ENCODE results near the gene ITGA2B. TPM values are rescaled to one million over a fixed set of nuclear protein-coding genes. Genes with fewer than 3 reads are reported as not detected.
"Not testable (repeated sequence)": the region's sequence is repeated elsewhere in the genome, so short reads cannot be mapped to it uniquely, and the experiment has no call there.

ITGA2B gene
- total RNA-seq, 1 donor from 2014 or later = 1.1 TPM

DNA sequence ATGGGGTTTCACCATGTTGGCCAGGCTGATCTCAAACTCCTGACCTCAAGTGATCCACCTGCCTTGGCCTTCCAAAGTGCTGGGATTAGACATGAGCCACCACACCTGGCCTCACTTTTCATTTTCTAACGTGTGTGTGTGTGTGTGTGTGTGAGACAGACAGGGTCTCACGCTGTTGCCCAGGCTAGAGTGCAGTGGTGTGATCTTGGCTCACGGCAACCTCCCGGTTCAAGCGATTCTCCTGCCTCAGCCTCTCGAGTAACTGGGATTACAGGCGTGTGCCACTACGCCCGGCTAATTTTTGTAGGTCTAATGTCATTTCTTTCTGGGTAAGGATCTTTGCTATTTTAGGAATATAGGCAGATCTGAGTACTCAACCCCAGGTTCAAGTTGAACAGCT lies 4.7 kb upstream of the ITGA2B start:
- ATAC-seq; DNase-seq (ENCODE audit: low spot score): not testable (repeated sequence)

DNA sequence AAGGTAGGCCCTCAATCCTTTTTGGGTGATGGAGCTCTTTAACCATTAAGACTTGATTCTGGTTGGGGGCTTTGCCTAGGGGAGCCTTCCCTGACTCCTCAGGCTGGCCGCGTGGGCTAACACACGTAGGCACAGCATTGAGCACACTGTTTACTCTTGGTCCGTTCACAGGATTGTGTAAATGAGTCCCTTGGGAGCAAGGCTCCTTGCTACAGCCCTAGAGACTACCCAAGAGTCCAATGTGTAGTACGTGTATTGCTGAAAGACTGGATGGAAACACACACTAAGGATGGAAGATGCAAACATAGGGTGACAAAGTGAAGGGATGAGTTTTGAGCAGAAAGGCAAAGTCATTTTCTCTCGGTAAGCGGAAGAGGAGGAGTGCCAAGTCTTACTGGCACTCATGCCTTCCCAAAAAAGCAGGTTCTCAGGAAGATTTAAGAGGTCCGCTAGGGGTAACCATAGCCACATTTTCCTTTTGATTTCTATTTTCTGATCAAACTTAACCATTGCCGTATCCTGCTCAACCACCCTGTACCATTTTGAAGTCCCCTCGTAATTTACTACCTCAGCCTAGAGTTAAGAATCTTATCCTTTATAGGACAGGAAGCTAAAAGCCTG lies 911 bp upstream of the ITGA2B start:
- ATAC-seq (no peak), DNase-seq (ENCODE audit: low spot score) (no peak)

DNA sequence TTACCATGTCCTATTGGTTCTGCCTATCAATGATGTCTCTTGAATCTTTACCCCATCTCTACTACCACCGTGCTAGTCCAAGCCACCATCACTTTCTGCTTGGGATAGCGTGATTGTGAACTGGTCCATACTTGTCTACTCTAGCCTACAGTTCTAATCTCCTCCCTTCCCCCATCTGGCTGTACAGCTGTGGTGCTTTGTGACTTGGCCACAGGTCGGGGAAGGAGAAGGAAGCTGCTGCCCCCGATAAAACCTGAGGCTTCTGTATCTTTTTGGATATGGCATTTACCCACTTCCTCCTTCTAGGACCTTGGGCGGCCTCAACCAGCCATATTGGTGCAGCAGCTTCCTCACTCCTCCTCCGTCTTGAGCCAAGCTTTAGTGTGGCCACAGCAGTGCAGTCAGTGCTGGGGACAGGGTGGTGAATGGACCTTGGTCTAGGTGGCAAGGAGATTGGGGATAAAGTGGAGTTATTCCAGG lies 314 bp upstream of the ITGA2B start:
- no peak for ATAC-seq
- no peak for DNase-seq (ENCODE audit: low spot score)

DNA sequence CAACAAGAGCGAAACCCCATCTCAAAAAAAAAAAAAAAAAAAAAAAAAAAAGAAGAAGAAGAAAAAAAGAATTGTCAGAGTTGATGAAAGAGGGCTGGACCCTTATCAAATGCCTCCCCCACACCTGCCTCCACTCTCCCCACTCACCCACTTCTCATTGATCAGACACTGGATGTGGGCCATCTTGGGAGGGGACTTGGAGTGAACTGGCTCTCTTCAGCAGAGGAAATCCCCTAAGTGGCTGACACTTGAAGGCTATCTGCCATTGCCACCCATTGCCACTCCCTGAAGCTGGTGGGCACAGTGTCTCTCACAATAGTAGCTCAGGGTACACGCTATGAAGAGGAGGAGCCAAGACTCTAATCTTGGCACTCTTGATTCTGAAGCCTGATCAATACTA lies 1.6 kb downstream of the ITGA2B start:
- no peak for ATAC-seq
- DNase-seq (ENCODE audit: low spot score) = no peak

DNA sequence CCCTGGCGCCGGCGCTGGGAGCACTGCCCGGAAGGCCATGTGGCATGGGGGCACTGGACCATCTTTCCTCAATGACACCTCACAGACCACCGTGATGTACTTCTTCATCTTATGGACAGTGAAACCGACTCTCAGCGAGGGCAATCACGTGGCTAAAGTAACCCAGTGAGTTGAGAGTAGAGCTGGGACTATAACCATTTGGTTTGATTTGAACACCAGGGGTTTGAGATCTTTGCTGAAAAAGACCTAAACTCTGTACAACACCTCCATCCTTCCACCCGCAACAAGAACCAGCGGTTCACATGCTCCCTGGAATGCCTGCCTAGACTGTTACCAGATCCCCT lies 3.3 kb downstream of the ITGA2B start:
- ATAC-seq = no peak
- no peak for DNase-seq (ENCODE audit: low spot score)

DNA sequence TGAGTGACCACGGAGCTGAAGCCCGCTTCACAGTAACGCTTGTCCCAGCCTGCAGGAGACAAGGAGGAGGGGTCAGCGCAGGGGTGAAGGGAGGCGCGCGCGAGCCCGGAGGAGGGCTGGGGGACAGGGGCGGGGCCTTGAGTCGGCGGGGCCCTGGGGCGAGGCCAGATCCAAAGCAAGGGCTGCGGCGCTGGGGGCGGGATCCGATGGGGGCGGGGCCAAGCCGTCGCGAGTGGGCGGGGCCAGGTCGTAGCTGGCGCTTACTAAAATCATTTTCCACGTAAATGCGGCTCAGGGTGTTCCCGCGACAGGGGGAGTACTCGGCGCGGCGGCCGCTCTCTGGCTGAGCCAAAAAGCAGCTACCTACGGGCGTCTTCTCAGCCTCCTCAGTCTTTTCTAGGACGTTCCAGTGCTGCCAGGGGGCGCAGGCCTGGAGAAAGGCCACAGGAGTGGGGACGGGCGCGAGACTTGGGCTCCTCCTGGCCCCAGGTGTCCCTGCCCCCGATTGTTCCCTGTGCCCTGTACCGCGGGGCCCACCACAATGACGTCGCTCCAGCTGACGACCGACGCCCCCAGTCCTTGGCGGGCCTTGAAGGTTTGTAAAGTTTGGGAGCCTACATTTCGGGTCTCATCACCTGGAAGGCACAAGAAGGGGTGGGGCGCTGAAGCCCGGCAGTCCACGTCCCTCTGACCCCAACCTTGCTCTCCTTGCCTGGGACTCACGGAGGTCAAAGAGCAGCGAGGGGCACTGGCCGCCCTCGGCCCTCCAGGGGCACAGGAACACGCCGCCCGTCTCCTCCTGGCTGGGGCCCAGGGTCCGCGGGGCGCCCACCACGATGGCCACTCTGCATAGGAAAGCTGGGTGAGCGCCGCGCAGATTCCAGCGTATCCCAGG lies 3.9 kb downstream of the ITGA2B start:
- ATAC-seq = peak; percentile 91
- peak; percentile 70 for DNase-seq (ENCODE audit: low spot score)

DNA sequence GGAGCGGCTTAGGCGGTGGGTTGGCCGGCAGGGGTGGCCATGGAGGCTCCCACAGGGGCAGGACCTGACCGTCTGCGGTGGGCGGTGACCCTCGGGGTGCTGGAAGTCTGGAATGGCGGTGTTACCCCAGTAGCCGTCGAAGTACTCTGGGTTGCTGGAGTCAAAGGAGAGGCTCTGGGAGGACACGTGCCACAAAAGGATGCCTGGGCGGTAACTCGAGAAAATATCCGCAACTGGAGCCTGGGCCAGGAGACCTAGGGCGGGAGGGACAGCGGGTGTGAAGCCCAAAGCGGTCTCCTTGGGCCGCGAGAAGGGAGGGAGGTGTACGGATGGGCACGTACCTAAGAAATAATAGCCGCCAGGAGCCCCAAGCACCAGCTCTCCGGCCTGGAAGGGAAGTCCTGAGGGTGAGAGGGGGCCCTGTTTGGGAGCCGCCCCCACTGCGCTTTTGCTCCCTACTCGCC lies 4.6 kb downstream of the ITGA2B start:
- DNase-seq (ENCODE audit: low spot score) = no peak

DNA sequence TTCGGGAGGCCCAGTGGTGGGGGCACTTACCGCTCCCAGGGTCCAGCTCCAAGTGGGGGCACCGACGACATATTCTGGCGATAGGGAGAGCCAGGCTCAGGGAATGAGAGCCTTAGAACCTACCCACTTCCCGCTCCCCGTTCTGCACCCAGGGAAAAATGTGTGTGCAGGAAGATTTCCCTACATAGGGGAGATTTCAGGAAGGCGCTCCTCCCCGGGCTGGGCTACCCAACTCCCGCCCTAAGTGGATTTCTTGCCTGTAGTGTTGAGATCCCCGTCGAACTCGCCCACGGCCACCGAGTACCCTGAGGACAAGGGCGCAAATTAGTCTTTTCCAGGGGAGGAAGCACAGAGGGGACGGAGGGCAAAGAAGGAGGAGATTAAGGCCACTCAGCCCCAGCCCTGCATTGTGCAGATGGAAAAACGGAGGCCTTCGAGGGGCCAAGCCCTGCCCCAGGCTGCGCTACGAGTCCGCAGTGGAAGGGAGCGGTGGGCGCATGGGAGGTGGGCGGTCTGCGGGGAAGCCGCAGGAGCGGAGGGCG lies 5.1 kb downstream of the ITGA2B start:
- ATAC-seq (no peak), DNase-seq (ENCODE audit: low spot score) (no peak)

More for the DNA sequence above, 4.6 kb downstream of the ITGA2B start:
- peak; percentile 21 for ATAC-seq

DNA sequence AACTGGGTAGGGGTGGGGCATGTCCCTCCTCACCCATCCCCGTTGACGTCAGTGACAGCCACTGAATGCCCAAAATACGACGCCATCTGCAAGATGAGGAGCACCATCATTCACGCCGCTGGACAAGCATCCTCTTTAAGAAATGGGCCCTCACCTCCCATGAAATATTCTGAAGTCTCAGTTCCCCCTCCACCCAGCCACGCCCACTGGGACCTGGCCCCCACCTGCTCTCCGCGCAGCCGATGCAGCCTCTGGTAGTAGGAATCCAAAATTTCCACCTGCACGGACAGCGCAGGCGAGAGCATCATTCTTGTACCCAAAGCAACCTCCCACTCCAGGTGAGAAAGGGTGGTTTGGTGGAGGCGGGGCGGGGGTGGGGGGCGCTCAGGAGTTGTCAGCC lies 5.6 kb downstream of the ITGA2B start:
- ATAC-seq (no peak), DNase-seq (ENCODE audit: low spot score) (no peak)

DNA sequence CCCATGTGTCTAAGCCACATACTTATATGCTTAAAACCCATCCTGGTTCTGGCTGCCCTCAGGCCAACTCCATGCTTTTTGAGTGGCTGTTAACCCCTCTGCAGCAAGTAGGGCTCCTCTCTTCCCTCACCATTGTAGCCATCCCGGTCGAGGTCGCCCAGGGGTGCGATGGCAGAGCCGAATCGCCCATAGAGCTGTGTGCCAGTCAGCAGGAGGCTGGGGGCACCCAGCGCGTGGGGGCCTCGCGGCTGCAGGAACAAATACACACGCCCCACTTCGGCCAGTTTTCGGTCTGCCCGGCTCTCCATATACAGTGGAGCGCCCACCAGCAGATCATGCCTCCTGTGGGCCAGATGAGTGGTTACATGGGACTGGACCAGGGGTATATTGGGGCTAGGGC lies 6.1 kb downstream of the ITGA2B start:
- DNase-seq (ENCODE audit: low spot score) = no peak
- no peak for ATAC-seq

DNA sequence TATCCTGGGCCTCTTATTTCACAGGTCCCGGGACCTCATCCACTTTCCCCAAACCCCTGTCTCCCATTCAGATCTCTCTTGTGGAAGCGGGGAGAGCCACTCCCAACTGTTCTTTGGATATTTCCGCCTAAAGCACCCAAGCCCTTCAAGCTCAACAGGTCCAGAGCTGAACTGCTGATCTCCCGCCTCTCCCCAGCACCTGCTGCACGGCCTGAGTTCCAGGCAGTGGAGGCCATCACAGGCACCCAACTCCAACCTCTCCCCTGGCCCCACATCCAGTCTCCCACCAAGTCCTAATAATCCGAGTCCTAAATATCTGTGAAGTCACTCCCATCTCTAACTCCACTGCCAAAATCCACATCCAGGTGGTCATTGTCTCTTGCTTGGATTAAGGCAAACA lies 6.5 kb downstream of the ITGA2B start:
- DNase-seq (ENCODE audit: low spot score) = no peak

DNA sequence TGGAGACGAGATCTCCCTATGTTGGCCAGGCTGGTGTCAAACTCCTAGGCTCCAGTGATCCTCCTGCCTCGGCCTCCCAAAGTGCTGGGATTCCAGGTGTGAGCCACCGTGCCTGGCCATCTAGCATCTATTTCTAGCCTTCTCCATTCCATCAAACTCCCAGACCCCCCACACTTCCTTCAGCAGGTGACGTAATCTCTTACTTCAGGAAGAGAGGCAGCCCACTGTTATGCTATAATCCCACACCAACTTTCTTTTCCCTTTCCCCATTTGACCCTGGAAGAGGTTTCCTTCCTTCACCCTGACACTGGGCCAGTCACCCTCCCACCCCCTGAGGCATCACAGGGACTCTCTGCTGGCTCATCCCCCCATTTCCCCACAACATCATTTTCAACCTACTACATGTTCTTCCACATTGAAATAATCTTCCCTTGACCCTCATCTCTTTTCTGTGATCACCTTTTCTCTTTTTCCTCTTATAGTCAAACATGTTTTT lies 7.6 kb downstream of the ITGA2B start:
- DNase-seq (ENCODE audit: low spot score) = no peak
- no peak for ATAC-seq

More for the DNA sequence above, 6.5 kb downstream of the ITGA2B start:
- ATAC-seq = no peak

DNA sequence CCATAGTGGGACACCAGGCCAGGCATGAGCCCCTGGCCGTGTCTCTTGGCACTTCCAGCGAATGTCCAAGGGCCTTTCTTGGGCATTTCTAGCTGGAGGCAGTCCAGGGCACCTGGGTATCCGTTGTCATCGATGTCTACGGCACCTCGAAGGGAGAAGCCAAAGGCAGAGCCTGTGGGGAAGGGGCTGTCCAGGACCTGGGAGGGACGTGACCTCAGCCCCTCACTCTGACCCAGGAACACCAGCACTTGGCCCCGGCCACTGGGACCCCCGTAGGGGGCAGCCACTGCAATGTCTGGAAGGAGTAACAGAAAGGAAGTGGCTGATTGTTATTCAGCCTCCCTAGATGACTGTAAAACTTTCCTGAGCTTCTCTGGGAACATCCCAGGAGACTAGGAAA lies 8.7 kb downstream of the ITGA2B start:
- ATAC-seq (no peak), DNase-seq (ENCODE audit: low spot score) (no peak)

DNA sequence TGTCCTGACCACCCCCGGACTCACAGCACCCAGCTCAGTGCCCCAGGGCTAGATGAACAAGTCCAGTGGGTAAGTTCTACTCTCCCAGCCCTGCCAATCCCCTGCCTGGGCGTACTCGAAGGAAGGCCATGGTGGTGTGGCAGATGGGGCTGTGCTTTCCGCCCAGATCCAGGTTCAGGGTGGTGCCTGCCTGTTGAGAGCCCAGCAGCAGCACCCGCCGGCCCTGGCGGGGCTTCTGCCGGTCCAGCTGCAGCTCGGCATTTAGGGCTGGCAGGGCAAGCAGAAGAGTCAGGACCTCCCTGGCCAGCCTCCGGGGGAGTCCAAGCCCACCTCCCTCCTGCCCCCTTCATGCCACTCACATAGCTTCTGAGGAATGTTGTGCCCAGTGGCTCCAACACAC lies 9.6 kb downstream of the ITGA2B start:
- ATAC-seq = no peak
- no peak for DNase-seq (ENCODE audit: low spot score)

DNA sequence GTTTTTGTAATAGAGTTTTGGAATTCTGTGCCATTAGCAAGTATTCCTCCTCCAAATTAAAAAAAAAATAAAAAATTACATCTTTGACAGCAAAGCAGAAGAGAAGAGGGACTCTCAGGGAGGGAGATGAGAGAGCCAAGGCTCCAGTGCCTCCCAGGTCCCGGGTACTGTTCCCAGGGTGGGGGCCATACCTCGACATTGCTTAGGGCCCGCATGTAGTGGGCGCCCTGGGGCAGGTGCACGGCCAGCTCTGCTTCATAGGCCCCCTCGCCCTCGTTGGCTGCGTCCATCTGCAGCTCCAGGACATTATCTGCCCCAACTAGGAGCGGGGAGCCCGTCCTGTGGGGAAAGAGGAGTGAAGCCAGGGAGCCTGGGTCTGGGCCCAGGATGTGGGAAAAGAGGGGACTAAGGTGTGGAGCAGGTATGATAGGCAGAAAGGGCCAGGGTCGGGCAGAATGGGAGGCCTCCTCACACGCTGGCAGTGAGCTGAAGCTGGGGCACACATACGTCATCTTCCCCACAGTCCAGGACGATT lies 11.2 kb downstream of the ITGA2B start:
- DNase-seq (ENCODE audit: low spot score) = no peak
- no peak for ATAC-seq

DNA sequence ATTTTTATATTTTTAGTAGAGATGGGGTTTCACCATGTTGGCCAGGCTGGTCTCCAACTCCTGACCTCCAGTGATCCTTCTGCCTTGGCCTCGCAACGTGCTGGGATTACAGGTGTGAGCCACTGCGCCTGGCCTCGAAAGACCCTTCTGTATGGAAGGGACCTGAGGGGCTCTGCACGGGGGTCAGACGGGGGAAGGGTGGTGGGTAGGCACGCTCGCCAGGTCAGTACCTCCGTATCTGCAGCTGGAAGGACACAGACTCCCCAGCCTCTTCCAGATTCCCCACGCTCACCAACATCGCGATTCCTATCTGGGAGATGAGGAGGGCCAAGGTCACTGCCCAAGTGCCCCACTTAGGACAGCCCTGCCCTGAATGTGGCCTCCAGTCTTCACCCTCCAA lies 12.7 kb downstream of the ITGA2B start:
- no peak for DNase-seq (ENCODE audit: low spot score)
- ATAC-seq = no peak

DNA sequence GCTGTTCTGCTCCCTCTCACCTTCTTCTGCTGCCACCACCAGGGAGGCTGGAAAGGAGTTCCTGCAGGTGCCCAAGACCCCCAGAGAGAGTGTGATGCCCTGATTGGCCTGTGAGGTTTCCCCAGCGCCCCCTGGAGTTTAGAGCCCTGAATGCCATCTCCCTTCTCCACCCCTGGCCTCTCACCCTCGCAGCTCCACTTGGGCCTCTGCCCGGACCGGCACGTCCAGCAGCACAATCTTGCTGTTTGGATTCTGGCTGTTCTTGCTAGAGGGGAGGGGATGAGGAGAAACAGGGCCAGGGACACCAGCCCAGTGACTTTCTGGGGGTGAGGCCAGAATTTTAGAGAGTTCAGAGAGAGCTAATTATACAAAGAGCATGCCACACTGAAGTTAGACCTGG lies 13.3 kb downstream of the ITGA2B start:
- DNase-seq (ENCODE audit: low spot score) = no peak
- peak; percentile 60 for ATAC-seq

DNA sequence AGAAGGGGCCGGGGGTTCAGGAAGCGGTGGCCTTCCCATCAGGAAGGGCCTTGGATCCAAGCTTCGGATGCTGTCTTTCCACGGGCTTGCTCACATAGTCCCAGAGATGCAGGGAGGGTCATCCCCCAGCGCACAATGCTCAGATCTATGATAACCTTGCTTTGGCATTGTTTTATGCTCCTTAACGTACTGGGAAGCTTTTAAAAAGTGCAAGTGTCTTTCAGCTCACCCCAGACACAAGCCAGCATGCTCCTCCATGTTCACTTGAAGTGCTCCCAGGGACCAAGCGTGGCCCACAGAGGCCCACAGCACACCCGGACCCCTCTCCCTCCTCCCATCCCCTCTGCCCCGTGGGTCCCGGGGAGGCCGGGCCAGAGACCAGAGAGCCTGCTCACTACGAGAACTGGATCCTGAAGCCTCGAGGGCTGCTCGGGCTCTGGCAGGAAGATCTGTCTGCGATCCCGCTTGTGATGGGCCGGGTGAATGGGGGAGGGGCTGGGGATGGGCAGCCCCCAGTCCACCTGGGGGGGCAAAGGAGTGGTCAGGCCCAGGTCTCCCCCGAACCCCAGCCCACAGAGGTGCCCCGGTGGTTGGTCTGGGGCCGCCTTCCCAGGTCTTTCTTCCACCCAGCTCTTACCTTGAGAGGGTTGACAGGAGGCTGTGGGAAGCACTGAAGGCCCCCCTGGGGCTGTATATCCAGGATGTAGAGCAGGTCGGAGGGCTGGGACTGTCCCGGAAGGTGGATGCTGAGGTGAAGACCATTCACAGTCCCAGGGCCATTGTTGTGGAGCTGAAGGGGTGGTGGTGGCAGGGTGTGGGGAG lies 14.0 kb downstream of the ITGA2B start:
- no peak for DNase-seq (ENCODE audit: low spot score)
- ATAC-seq = peak; percentile 15

DNA sequence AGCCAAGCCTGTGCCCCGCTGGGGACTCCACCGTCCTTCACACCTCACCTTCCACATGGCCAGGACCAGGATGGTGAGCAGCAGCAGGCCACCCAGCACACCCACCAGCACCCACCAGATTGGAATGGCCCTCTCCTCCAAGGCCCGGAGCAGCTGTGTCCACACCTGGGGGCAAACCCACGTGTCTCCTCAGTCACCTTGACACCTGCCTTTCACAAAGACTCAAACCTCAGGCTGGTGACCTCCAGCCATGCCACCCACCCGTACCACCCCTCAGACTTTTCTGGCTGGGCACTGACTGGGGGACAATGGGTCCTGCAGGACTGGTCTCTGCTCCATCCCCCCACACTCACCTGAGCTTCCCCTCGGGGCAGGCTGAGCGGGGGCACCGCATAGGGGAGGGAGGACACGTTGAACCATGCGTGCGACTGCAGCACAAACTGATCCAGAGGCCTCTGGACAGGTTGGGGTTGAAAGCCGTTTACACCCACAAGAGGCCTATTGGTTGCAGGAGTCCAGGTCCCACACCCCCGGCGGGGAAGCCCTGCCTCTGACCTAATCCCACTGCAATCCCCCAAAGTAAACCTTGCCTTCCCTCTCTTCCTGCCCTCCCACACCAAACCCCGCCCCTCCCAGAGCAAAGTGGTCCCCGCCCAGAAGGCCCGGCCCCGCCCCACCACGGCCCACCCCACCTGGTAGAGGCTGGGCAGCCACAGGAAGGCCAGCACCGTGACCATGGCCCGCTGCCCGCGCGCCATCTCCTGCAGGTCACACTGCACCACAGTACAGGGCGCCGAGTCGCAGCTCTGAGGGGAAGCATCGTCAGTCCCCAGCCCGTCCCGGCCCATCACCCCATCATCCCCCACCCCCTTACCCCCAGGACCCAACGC lies 14.9 kb downstream of the ITGA2B start:
- peak; percentile 21 for ATAC-seq
- no peak for DNase-seq (ENCODE audit: low spot score)

DNA sequence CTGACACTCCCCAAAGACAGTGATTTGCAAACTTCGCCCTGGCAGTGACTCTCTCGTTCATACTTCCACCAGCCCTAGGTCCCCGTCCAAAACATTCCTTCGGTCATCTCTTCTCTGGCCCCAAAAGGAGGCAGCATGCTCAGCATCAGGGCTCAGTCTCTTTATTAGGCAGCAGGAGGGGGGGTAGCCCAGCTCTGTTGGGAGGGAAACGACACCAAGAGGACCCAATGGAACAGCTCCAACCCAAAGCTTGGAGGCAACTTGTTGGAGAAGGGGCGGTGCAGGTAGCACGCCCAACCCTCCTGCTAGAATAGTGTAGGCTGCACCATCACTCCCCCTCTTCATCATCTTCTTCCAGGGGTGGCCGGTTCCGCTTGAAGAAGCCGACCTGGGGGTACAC lies 17.4 kb downstream of the ITGA2B start:
- DNase-seq (ENCODE audit: low spot score) = no peak
- no peak for ATAC-seq
